OCI-LY1 (cell line): ENCODE measurements around the gene EFNB2.

Source experiments
- CTCF ChIP-seq: fragments of 200-600 bp; sonication (generic), shearing (Covaris generic); IDR thresholded peaks from 2 replicates; pipeline ENCODE4 v1.5.1; 2017; ENCODE audit warnings: mild to moderate bottlenecking, antibody characterized with exemption, low read length, moderate library complexity, mixed read lengths
- EZH2 ChIP-seq: fragments of 200-600 bp; sonication (generic), shearing (Covaris generic); IDR thresholded peaks from 2 replicates; pipeline ENCODE4 v1.8.0; 2017; ENCODE audit warnings: borderline replicate concordance, mixed run types, mild to moderate bottlenecking, antibody characterized with exemption, low read length, moderate library complexity, mixed read lengths

- TF ChIP-seq CTCF: no peak
- no peak for TF ChIP-seq EZH2
These were observed 7.6 kb downstream of the EFNB2 start for GRCh38 chr13:106527826-106528225.
